Endothelial cell of umbilical vein (primary cell): ENCODE measurements around the gene ETHE1. TPM values are rescaled to one million over a fixed set of nuclear protein-coding genes. Genes with fewer than 3 reads are reported as not detected.

Experiments used
- BruUV-seq: library from RNA; stranded (reverse); fragments of 400-500 nt; replicated peaks from 2 replicates; lab custom pipeline; 2021; lab: Mats Ljungman, UMichigan
- CTCF ChIA-PET: fragments of 300-600, 350-600 bp; sonication (Branson Sonifier 250); formaldehyde crosslinking; loops from one replicate; lab custom pipeline; 2021; ENCODE audit warnings: antibody characterized with exemption, inconsistent platforms; lab: Charles Lee
- POLR2A ChIA-PET: fragments of 300-600, 350-600 bp; sonication (Branson Sonifier 250); formaldehyde crosslinking; loops from one replicate; lab custom pipeline; 2021; ENCODE audit warnings: antibody characterized with exemption, inconsistent platforms; lab: Charles Lee
- DNase-seq: peaks from one replicate; pipeline ENCODE4 v3.0.0-alpha.2; 2011; ENCODE audit warnings: low read depth, low spot score
- FAIRE-seq: peaks from 2 replicates; lab custom pipeline; 2011; peaks lifted over from hg19 to GRCh38; lab: Jason Lieb, UNC
- H2AFZ ChIP-seq: 2 replicates; pipeline ENCODE4 v1.6.0; 2012; ENCODE audit warnings: low read depth, low read length, control low read depth, inconsistent platforms
- H3K27ac ChIP-seq: 2 replicates; pipeline ENCODE4 v1.5.1; 2011; ENCODE audit warnings: low read depth, mild to moderate bottlenecking, control low read depth, low read length, moderate library complexity; ENCODE audit not compliant: insufficient read depth
- H3K27me3 ChIP-seq, 2 experiments: 2 replicates each; pipeline versions ENCODE4 v1.6.0 to v1.6.1; 2011; ENCODE audit warnings: low read length in 2 of 2, mixed read lengths in 1 of 2; ENCODE audit not compliant: control insufficient read depth in 2 of 2, insufficient read depth in 2 of 2
- H3K36me3 ChIP-seq, 2 experiments: 2 replicates in 1 of 2; 3 replicates in 1 of 2; pipeline ENCODE4 v1.5.1; 2011; ENCODE audit warnings: low read length in 2 of 2, mild to moderate bottlenecking in 1 of 2, moderate library complexity in 1 of 2; ENCODE audit not compliant: control insufficient read depth in 2 of 2, insufficient read depth in 2 of 2; ENCODE audit errors: extremely low read depth in 1 of 2
- H3K4me1 ChIP-seq: 3 replicates; pipeline ENCODE4 v1.5.1; 2011; ENCODE audit warnings: mild to moderate bottlenecking, low read length; ENCODE audit not compliant: control insufficient read depth, insufficient read depth; ENCODE audit errors: extremely low read depth
- H3K4me2 ChIP-seq: 2 replicates; pipeline ENCODE4 v1.6.1; 2011; ENCODE audit warnings: low read length, control low read depth, mixed read lengths; ENCODE audit not compliant: insufficient read depth
- H3K4me3 ChIP-seq, 3 experiments: fragments of 200-600 bp in 1 of 3; sonication (generic), shearing (Covaris generic) in 1 of 3; replicated peaks in 1 of 3; 2 replicates each; pipeline ENCODE4 v1.5.1; 2011 to 2016; ENCODE audit warnings: control low read depth in 3 of 3, low read length in 3 of 3, mild to moderate bottlenecking in 2 of 3, inconsistent platforms in 1 of 3, low read depth in 1 of 3, moderate library complexity in 1 of 3; ENCODE audit not compliant: insufficient read depth in 1 of 3
- H3K79me2 ChIP-seq: 2 replicates; pipeline ENCODE4 v1.6.0; 2012; ENCODE audit warnings: low read length, inconsistent platforms; ENCODE audit not compliant: control insufficient read depth, insufficient read depth
- H3K9ac ChIP-seq: replicated peaks from 2 replicates; pipeline ENCODE3; 2011; ENCODE audit warnings: low read length, control low read depth; ENCODE audit not compliant: insufficient read depth; ENCODE audit errors: extremely low read depth
- H3K9me1 ChIP-seq: replicated peaks from 3 replicates; pipeline ENCODE4 v1.6.0; 2011; ENCODE audit warnings: mild to moderate bottlenecking, low read length; ENCODE audit not compliant: control insufficient read depth, insufficient read depth; ENCODE audit errors: extremely low read depth
- H3K9me3 ChIP-seq: replicated peaks from 2 replicates; pipeline ENCODE4 v1.5.1; 2012; ENCODE audit warnings: low read length, inconsistent platforms; ENCODE audit not compliant: control insufficient read depth, insufficient read depth
- H4K20me1 ChIP-seq: replicated peaks from 2 replicates; pipeline ENCODE3; 2011; ENCODE audit warnings: mild to moderate bottlenecking, low read length; ENCODE audit not compliant: control insufficient read depth, insufficient read depth; ENCODE audit errors: extremely low read depth
- CTCF ChIP-seq, 2 donors: IDR thresholded peaks; 1 replicate in 1 of 2; 2 replicates in 1 of 2; pipeline ENCODE4 v1.5.1; 2011; ENCODE audit warnings: low read length in 2 of 2, mild to moderate bottlenecking in 2 of 2, moderate library complexity in 2 of 2, control low read depth in 1 of 2, inconsistent platforms in 1 of 2, low read depth in 1 of 2; ENCODE audit not compliant: insufficient read depth in 1 of 2; ENCODE audit errors: extremely low read depth in 1 of 2
- EZH2 ChIP-seq: IDR thresholded peaks from 2 replicates; pipeline ENCODE4 v1.6.1; 2012; ENCODE audit warnings: borderline replicate concordance, low read depth, mild to moderate bottlenecking, moderate library complexity, low read length, inconsistent platforms; ENCODE audit not compliant: severe bottlenecking
- FOS ChIP-seq: IDR thresholded peaks from 2 replicates; pipeline ENCODE4 v1.6.1; 2011; ENCODE audit warnings: mild to moderate bottlenecking, low read length, moderate library complexity, borderline replicate concordance; ENCODE audit not compliant: insufficient read depth
- GATA2 ChIP-seq: IDR thresholded peaks from 2 replicates; pipeline ENCODE4 v1.7.0; 2011; ENCODE audit warnings: low read depth, mild to moderate bottlenecking, moderate library complexity, mixed read lengths, low read length; ENCODE audit not compliant: insufficient read length, insufficient read depth
- JUN ChIP-seq: IDR thresholded peaks from 2 replicates; pipeline ENCODE4 v1.6.1; 2011; ENCODE audit warnings: borderline replicate concordance, low read depth; ENCODE audit not compliant: insufficient read length, insufficient read depth
- MAX ChIP-seq: IDR thresholded peaks from 2 replicates; pipeline ENCODE4 v1.6.1; 2011; ENCODE audit not compliant: insufficient read depth, insufficient read length
- MYC ChIP-seq: IDR thresholded peaks from one replicate; pipeline ENCODE4 v1.6.1; 2011; ENCODE audit warnings: mild to moderate bottlenecking, low read depth, low read length
- POLR2A ChIP-seq: IDR thresholded peaks from 2 replicates; pipeline ENCODE4 v1.6.1; 2012; ENCODE audit warnings: low read depth, mild to moderate bottlenecking, control low read depth, low read length
- POLR2AphosphoS5 ChIP-seq: IDR thresholded peaks from 2 replicates; pipeline ENCODE4 v1.6.1; 2012; ENCODE audit warnings: low read depth, mild to moderate bottlenecking, control low read depth, low read length, moderate library complexity; ENCODE audit not compliant: insufficient read depth
- dilution Hi-C: fragments of 300-500 bp; cut with MboI; formaldehyde crosslinking; loops from one replicate; pipeline ENCODE4 v1.15.0; 2019; ENCODE audit warnings: low sequenced_read_pairs; ENCODE audit not compliant: extremely low pct_ligation_motif_present
- intact Hi-C: fragments of 100-400 bp; cut with micrococcal nuclease; formaldehyde crosslinking; loops from one replicate; pipeline ENCODE4 v1.10.0; 2022
- polyA plus RNA-seq, 4 experiments: library from polyadenylated mRNA; depleted of rRNA in 3 of 4; stranded (reverse) in 3 of 4; unstranded in 1 of 4; fragments of >200 nt; gene quantifications; 2 replicates each; pipeline versions ENCODE4 v1.2.1 to v1.2.3, GENCODE V29; 2011 to 2012; ENCODE audit warnings: missing spikeins in 1 of 4
- total RNA-seq: library from RNA; stranded (reverse); gene quantifications from 2 replicates; pipeline ENCODE4 v1.2.3, GENCODE V29; 2021

ETHE1 gene
- total and polyA plus RNA-seq, 2 donors (not counting 3 experiments of a cell fraction or from before 2014, with no cell fraction given): 34.5 to 124 TPM

- ChIA-PET POLR2A (no interaction called here), CTCF (no interaction called here)
- Histone ChIP-seq H3K27ac (no peak overlapping the region), H3K4me3 (no peak overlapping the region), H3K36me3 (no peaks in the 10 kb centered on the region), H3K9me3 (no peaks in the 10 kb centered on the region), H3K4me2 (no peak overlapping the region), H3K79me2 (no peaks in the 10 kb centered on the region), H2AFZ (no peak overlapping the region), H3K9me1 (no peaks in the 10 kb centered on the region), H4K20me1 (no peaks in the 10 kb centered on the region), H3K27me3 (no peaks in the 10 kb centered on the region), H3K9ac (no peak overlapping the region), H3K4me1 (peaks cover 31% of the 10 kb centered on the region)
- DNase-seq (no peak), FAIRE-seq (no peak)
- intact Hi-C loops: no loop called here
- dilution Hi-C loops: no loop called here
- no peak for TF ChIP-seq POLR2AphosphoS5
- no peak for TF ChIP-seq POLR2A
- no peak for TF ChIP-seq CTCF (IDR thresholded peaks at IDR 0.05; ENCODE audit: extremely low read depth in 1 of 2, insufficient read depth in 1 of 2, low read depth in 1 of 2, low read length in 2 of 2)
- TF ChIP-seq GATA2: no peak
- no peak for TF ChIP-seq JUN
- TF ChIP-seq MYC: no peak
- no peak for TF ChIP-seq EZH2
- TF ChIP-seq MAX: no peak
- no peak for TF ChIP-seq FOS
- no TSS peak for BruUV-seq
Measured at GRCh38 chr19:43471091-43471490, 55.9 kb downstream of the ETHE1 start.
